Measurements from ENCODE around the gene PTX4.

DNA sequence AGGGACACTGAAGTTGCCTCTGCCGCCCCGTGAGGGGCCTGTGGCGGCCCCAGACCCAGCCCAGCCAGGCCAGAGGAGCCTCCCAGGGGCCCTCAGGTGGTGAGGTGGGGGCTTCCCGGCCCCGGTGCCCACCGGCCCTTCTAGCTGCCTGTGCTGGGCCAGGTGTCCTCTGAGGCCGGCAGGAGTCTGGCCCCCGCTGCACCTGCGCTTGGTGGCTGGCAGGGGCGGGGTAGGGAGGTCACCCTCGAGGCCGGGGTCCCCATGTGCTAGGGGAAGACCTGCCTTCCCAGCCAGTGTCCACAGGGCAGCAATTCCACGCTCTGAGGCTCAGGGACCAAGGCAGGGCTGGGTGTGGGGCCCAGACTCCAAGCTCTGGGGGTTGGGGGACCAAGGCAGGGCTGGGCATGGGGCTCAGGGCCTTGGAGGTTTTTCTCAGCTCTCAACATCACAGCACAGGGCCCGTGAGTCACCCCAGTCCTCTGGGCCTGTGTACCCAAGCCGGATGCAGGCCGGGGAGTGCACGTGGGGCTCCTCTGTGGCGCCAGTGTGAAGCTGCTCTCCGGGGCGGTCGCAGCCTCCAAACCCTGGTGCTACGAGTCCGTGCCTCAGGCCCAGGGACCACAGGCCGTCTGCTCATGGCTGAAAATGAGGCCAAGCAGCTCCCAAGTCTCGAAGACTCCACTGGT lies 43.1 kb downstream of the PTX4 start:
- TF ChIP-seq, protein P1, sequence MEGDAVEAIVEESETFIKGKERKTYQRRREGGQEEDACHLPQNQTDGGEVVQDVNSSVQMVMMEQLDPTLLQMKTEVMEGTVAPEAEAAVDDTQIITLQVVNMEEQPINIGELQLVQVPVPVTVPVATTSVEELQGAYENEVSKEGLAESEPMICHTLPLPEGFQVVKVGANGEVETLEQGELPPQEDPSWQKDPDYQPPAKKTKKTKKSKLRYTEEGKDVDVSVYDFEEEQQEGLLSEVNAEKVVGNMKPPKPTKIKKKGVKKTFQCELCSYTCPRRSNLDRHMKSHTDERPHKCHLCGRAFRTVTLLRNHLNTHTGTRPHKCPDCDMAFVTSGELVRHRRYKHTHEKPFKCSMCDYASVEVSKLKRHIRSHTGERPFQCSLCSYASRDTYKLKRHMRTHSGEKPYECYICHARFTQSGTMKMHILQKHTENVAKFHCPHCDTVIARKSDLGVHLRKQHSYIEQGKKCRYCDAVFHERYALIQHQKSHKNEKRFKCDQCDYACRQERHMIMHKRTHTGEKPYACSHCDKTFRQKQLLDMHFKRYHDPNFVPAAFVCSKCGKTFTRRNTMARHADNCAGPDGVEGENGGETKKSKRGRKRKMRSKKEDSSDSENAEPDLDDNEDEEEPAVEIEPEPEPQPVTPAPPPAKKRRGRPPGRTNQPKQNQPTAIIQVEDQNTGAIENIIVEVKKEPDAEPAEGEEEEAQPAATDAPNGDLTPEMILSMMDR (IDR thresholded peaks at IDR 0.05), result no peak
- TF ChIP-seq POLR2A (IDR thresholded peaks at IDR 0.05), result no peak

All from gastroesophageal sphincter (tissue), 3 donors.